GM23338 (cell line): Measurements from ENCODE around the gene INPP5A. TPM values are rescaled to one million over a fixed set of nuclear protein-coding genes. Genes with fewer than 3 reads are reported as not detected.

Experiments used
- ATAC-seq: fragments of 200-7000 bp; cut with Tn5 transposase; 3 replicates; pipeline ENCODE4 v1.9.1; 2020
- DNase-seq: peaks from one replicate; pipeline ENCODE4 v3.0.0-alpha.2; 2015; ENCODE audit warnings: low spot score
- H2AFZ ChIP-seq: fragments of 200-600 bp; sonication (generic); 2 replicates; pipeline ENCODE4 v1.8.0; 2016; ENCODE audit warnings: antibody characterized with exemption, mild to moderate bottlenecking, moderate library complexity
- H3F3A ChIP-seq: fragments of 200-600 bp; sonication (generic); replicated peaks from 2 replicates; pipeline ENCODE4 v1.8.0; 2017; ENCODE audit warnings: antibody characterized with exemption, mixed run types, low read depth
- H3K27ac ChIP-seq: fragments of 200-600 bp; sonication (generic); 2 replicates; pipeline ENCODE4 v1.6.1; 2016; ENCODE audit warnings: low read depth
- H3K27me3 ChIP-seq: fragments of 200-600 bp; sonication (generic); 2 replicates; pipeline ENCODE4 v1.8.0; 2016; ENCODE audit warnings: mild to moderate bottlenecking, mixed run types, moderate library complexity; ENCODE audit not compliant: insufficient read depth
- H3K36me3 ChIP-seq: fragments of 200-600 bp; sonication (generic); 2 replicates; pipeline ENCODE4 v1.8.0; 2016; ENCODE audit warnings: mild to moderate bottlenecking; ENCODE audit not compliant: insufficient read depth
- H3K4me1 ChIP-seq: fragments of 200-600 bp; sonication (generic); 2 replicates; pipeline ENCODE4 v1.8.0; 2016; ENCODE audit warnings: mild to moderate bottlenecking, moderate library complexity; ENCODE audit not compliant: insufficient read depth
- H3K4me2 ChIP-seq: fragments of 200-600 bp; sonication (generic); 2 replicates; pipeline ENCODE4 v1.7.1; 2017; ENCODE audit warnings: mixed run types
- H3K4me3 ChIP-seq: fragments of 200-600 bp; sonication (generic); 2 replicates; pipeline ENCODE4 v1.6.1; 2016; ENCODE audit warnings: mixed run types
- H3K79me2 ChIP-seq: fragments of 200-600 bp; sonication (generic); replicated peaks from 2 replicates; pipeline ENCODE4 v1.8.0; 2017; ENCODE audit warnings: mild to moderate bottlenecking; ENCODE audit not compliant: insufficient read depth
- H3K9me2 ChIP-seq: fragments of 200-600 bp; sonication (generic); 2 replicates; pipeline ENCODE4 v1.8.0; 2017; ENCODE audit not compliant: insufficient read depth
- H4K20me1 ChIP-seq: fragments of 200-600 bp; sonication (generic); replicated peaks from 2 replicates; pipeline ENCODE4 v1.8.0; 2017; ENCODE audit warnings: mild to moderate bottlenecking; ENCODE audit not compliant: insufficient read depth
- H3K27ac Mint-ChIP-seq: 2 replicates; pipeline ENCODE4 v1.8.0; 2020; ENCODE audit warnings: inconsistent platforms, mild to moderate bottlenecking, moderate library complexity, mixed read lengths
- H3K27me3 Mint-ChIP-seq: 3 replicates; pipeline ENCODE4 v1.8.0; 2022; ENCODE audit warnings: low read depth, mild to moderate bottlenecking, moderate library complexity, mixed read lengths, inconsistent platforms; ENCODE audit not compliant: insufficient read depth, poor library complexity
- H3K36me3 Mint-ChIP-seq: 3 replicates; pipeline ENCODE4 v1.8.0; 2021; ENCODE audit warnings: low read depth, mild to moderate bottlenecking, inconsistent platforms, moderate library complexity, mixed read lengths
- H3K4me1 Mint-ChIP-seq: 3 replicates; pipeline ENCODE4 v1.8.0; 2020; ENCODE audit warnings: mild to moderate bottlenecking, inconsistent platforms, mixed read lengths
- H3K4me3 Mint-ChIP-seq: 3 replicates; pipeline ENCODE4 v1.8.0; 2021; ENCODE audit warnings: moderate library complexity, mild to moderate bottlenecking, inconsistent platforms, mixed read lengths
- H3K9me3 Mint-ChIP-seq: 3 replicates; pipeline ENCODE4 v1.8.0; 2020; ENCODE audit warnings: moderate library complexity, mild to moderate bottlenecking, inconsistent platforms, mixed read lengths
- CREB1 ChIP-seq: fragments of 250-450 bp; sonication (Bioruptor Pico); IDR thresholded peaks from 2 replicates; pipeline ENCODE4 v1.5.0; 2020; ENCODE audit warnings: low read depth, mild to moderate bottlenecking, moderate library complexity
- CTCF ChIP-seq, 2 experiments: fragments of 200-600 bp in 1 of 2; sonication (generic) in 1 of 2; conservative IDR thresholded peaks; 2 replicates each; pipeline versions ENCODE4 v1.5.1 to v1.6.1; 2016 to 2017; ENCODE audit warnings: antibody characterized with exemption in 2 of 2, low read depth in 2 of 2, mild to moderate bottlenecking in 2 of 2, moderate library complexity in 1 of 2
- ETS1 ChIP-seq: IDR thresholded peaks from 2 replicates; pipeline ENCODE4 v1.6.1; 2016; ENCODE audit warnings: antibody characterized with exemption
- EZH2 ChIP-seq: fragments of 200-600 bp; sonication (generic); IDR thresholded peaks from one replicate; pipeline ENCODE4 v1.8.0; 2017; ENCODE audit warnings: antibody characterized with exemption, mild to moderate bottlenecking, low read depth; ENCODE audit not compliant: unreplicated experiment
- EZH2phosphoT487 ChIP-seq: fragments of 200-600 bp; sonication (generic); IDR thresholded peaks from one replicate; pipeline ENCODE4 v1.8.1; 2018; ENCODE audit warnings: antibody characterized with exemption; ENCODE audit not compliant: unreplicated experiment
- JUNB ChIP-seq: IDR thresholded peaks from one replicate; pipeline ENCODE4 v1.6.1; 2016; ENCODE audit warnings: antibody characterized with exemption; ENCODE audit not compliant: unreplicated experiment
- NANOG ChIP-seq: IDR thresholded peaks from 2 replicates; pipeline ENCODE4 v1.6.1; 2016; ENCODE audit warnings: antibody characterized with exemption, borderline replicate concordance
- POLR2AphosphoS5 ChIP-seq: IDR thresholded peaks from 2 replicates; pipeline ENCODE4 v1.6.1; 2016; ENCODE audit warnings: antibody characterized with exemption, low read depth
- REST ChIP-seq: IDR thresholded peaks from one replicate; pipeline ENCODE4 v1.6.1; 2018; ENCODE audit warnings: antibody characterized with exemption; ENCODE audit not compliant: unreplicated experiment
- STAT1 ChIP-seq: IDR thresholded peaks from one replicate; pipeline ENCODE4 v1.6.1; 2016; ENCODE audit warnings: antibody characterized with exemption; ENCODE audit not compliant: unreplicated experiment
- ZNF114 ChIP-seq: fragments of 250-450 bp; sonication (Bioruptor Pico); IDR thresholded peaks from 2 replicates; pipeline ENCODE4 v1.5.0; 2020; ENCODE audit warnings: mild to moderate bottlenecking, moderate library complexity
- ZNF331 ChIP-seq: fragments of 250-450 bp; sonication (Bioruptor Pico); IDR thresholded peaks from 2 replicates; pipeline ENCODE4 v1.5.0; 2020; ENCODE audit warnings: low read depth, mild to moderate bottlenecking, moderate library complexity
- ZNF462 ChIP-seq: fragments of 250-450 bp; sonication (Bioruptor Pico); IDR thresholded peaks from 2 replicates; pipeline ENCODE4 v1.5.0; 2020; ENCODE audit warnings: mild to moderate bottlenecking, moderate library complexity
- polyA plus RNA-seq: library from polyadenylated mRNA; unstranded; fragments of >200 nt; fragmentation: Nextera tagmentation; extraction: Ambion mirVana; gene quantifications from 2 replicates; pipeline ENCODE4 v1.2.1, GENCODE V29; 2016
- total RNA-seq: library from RNA; depleted of rRNA; stranded (reverse); fragments of >200 nt; shearing (Covaris generic); gene quantifications from 2 replicates; pipeline ENCODE4 v1.2.3, GENCODE V29; 2014

The INPP5A gene
- total and polyA plus RNA-seq, 2 experiments from 2014 or later, result 5.9 to 40.6 TPM

GRCh38 chr10:132732518-132732917 is 194.9 kb downstream of the INPP5A start:
- TF ChIP-seq POLR2AphosphoS5 (no peak), CREB1 (CRISPR knock-in tag) (no peak), ZNF331 (CRISPR knock-in tag) (no peak), CTCF (conservative IDR thresholded peaks at IDR 0.05; ENCODE audit: low read depth in 2 of 2) (no peak), REST (no peak), EZH2phosphoT487 (no peak), ZNF462 (no peak), JUNB (no peak), NANOG (no peak), STAT1 (no peak), EZH2 (no peak), ETS1 (no peak), ZNF114 (CRISPR knock-in tag) (no peak)
- H3K36me3 ChIP-seq, result no peaks in the 10 kb centered on the region
- no peaks in the 10 kb centered on the region for H4K20me1 ChIP-seq
- no peaks in the 10 kb centered on the region for H3F3A ChIP-seq
- Mint-ChIP-seq H3K36me3 (no peaks in the 10 kb centered on the region; the same call in 2 of the 3 replicates), H3K27ac (no peak overlapping the region), H3K4me1 (peaks cover 3% of the 10 kb centered on the region; the same call in 1 of the 3 replicates), H3K9me3 (no peaks in the 10 kb centered on the region), H3K4me3 (no peak overlapping the region), H3K27me3 (peaks cover 8% of the 10 kb centered on the region)
- no peak overlapping the region for H3K27ac ChIP-seq
- H2AFZ ChIP-seq, result no peak overlapping the region
- no peak for ATAC-seq
- no peaks in the 10 kb centered on the region for H3K27me3 ChIP-seq
- H3K79me2 ChIP-seq, result no peaks in the 10 kb centered on the region
- no peak for DNase-seq
- no peak overlapping the region for H3K4me3 ChIP-seq
- no peaks in the 10 kb centered on the region for H3K9me2 ChIP-seq
- no peaks in the 10 kb centered on the region for H3K4me1 ChIP-seq
- H3K4me2 ChIP-seq, result no peak overlapping the region
